Activated CD4-positive, alpha-beta T cell treated with anti-CD3 and anti-CD28 coated beads, Interleukin-2, amount 10 ng/mL, durations not matched to agents 24 days and 14 days (primary cell): ENCODE results near the gene ADAM17. TPM values are rescaled to one million over a fixed set of nuclear protein-coding genes. Genes with fewer than 3 reads are reported as not detected.

Source experiments
- DNase-seq: peaks from one replicate; pipeline ENCODE4 v3.0.0; 2022
- H3K27ac Mint-ChIP-seq: one replicate; pipeline ENCODE4 v1.8.0; 2022; ENCODE audit warnings: mild to moderate bottlenecking, mixed read lengths
- H3K27me3 Mint-ChIP-seq: one replicate; pipeline ENCODE4 v1.8.0; 2022; ENCODE audit warnings: mixed read lengths
- H3K36me3 Mint-ChIP-seq: one replicate; pipeline ENCODE4 v1.8.0; 2022; ENCODE audit warnings: low read depth, mild to moderate bottlenecking, mixed read lengths
- H3K4me1 Mint-ChIP-seq: one replicate; pipeline ENCODE4 v1.8.0; 2021; ENCODE audit warnings: mixed read lengths
- H3K4me3 Mint-ChIP-seq: one replicate; pipeline ENCODE4 v1.8.0; 2022; ENCODE audit warnings: mild to moderate bottlenecking, moderate library complexity, mixed read lengths
- H3K9me3 Mint-ChIP-seq: one replicate; pipeline ENCODE4 v1.8.0; 2021; ENCODE audit warnings: mixed read lengths
- intact Hi-C: fragments of 100-400 bp; cut with micrococcal nuclease; formaldehyde crosslinking; loops from one replicate; pipeline ENCODE4 v1.15.1; 2023
- total RNA-seq: library from RNA; stranded (reverse); gene quantifications from 2 replicates; pipeline ENCODE4 v1.2.3, GENCODE V29; 2022

Gene ADAM17
- total RNA-seq, 1 donor from 2014 or later: 25.6 TPM

- no peak overlapping the region for H3K27ac Mint-ChIP-seq
- DNase-seq: no peak
- no peaks in the 10 kb centered on the region for H3K9me3 Mint-ChIP-seq
- peaks cover 71% of the 10 kb centered on the region for H3K36me3 Mint-ChIP-seq
- H3K27me3 Mint-ChIP-seq: no peaks in the 10 kb centered on the region
- intact Hi-C loops: loop anchor here (5.0 kb wide), 1 partner anchor 62 kb away; no protein-coding TSS in a partner anchor
- no peak overlapping the region for H3K4me3 Mint-ChIP-seq
- H3K4me1 Mint-ChIP-seq: peaks cover 18% of the 10 kb centered on the region
Measured at GRCh38 chr2:9490789-9491188, 64.8 kb downstream of the ADAM17 start.

GRCh38 chr2:9488583-9489547 is 66.8 kb downstream of the ADAM17 start:
- no peak for DNase-seq
- H3K27ac Mint-ChIP-seq: peak overlapping the region; percentile 77
- H3K27me3 Mint-ChIP-seq: no peaks in the 10 kb centered on the region
- peaks cover 77% of the 10 kb centered on the region for H3K36me3 Mint-ChIP-seq
- no peak overlapping the region for H3K4me3 Mint-ChIP-seq
- intact Hi-C loops: no loop called here
- no peaks in the 10 kb centered on the region for H3K9me3 Mint-ChIP-seq
- peaks cover 15% of the 10 kb centered on the region for H3K4me1 Mint-ChIP-seq

- H3K4me1 Mint-ChIP-seq: peaks cover 10% of the 10 kb centered on the region
- no peak for DNase-seq
- H3K27me3 Mint-ChIP-seq: no peaks in the 10 kb centered on the region
- peaks cover 67% of the 10 kb centered on the region for H3K36me3 Mint-ChIP-seq
- intact Hi-C loops: no loop called here
- no peak overlapping the region for H3K4me3 Mint-ChIP-seq
- no peak overlapping the region for H3K27ac Mint-ChIP-seq
- H3K9me3 Mint-ChIP-seq: no peaks in the 10 kb centered on the region
Measured at GRCh38 chr2:9484533-9484932, 71.1 kb downstream of the ADAM17 start.

- peaks cover 67% of the 10 kb centered on the region for H3K36me3 Mint-ChIP-seq
- no peak overlapping the region for H3K27ac Mint-ChIP-seq
- no peaks in the 10 kb centered on the region for H3K27me3 Mint-ChIP-seq
- H3K4me3 Mint-ChIP-seq: no peak overlapping the region
- H3K9me3 Mint-ChIP-seq: no peaks in the 10 kb centered on the region
- peaks cover 9% of the 10 kb centered on the region for H3K4me1 Mint-ChIP-seq
- no peak for DNase-seq
- intact Hi-C loops: no loop called here
Measured at GRCh38 chr2:9483107-9483506, 72.5 kb downstream of the ADAM17 start.

- Mint-ChIP-seq H3K9me3 (no peaks in the 10 kb centered on the region), H3K4me3 (no peak overlapping the region), H3K27ac (peak overlapping the region; percentile 51), H3K36me3 (peaks cover 61% of the 10 kb centered on the region), H3K27me3 (no peaks in the 10 kb centered on the region), H3K4me1 (peaks cover 30% of the 10 kb centered on the region)
- intact Hi-C loops: no loop called here
- no peak for DNase-seq
Measured at GRCh38 chr2:9480157-9480556, 75.5 kb downstream of the ADAM17 start.

- no peak for DNase-seq
- peaks cover 50% of the 10 kb centered on the region for H3K36me3 Mint-ChIP-seq
- no peak overlapping the region for H3K4me3 Mint-ChIP-seq
- intact Hi-C loops: no loop called here
- H3K9me3 Mint-ChIP-seq: no peaks in the 10 kb centered on the region
- no peaks in the 10 kb centered on the region for H3K27me3 Mint-ChIP-seq
- H3K4me1 Mint-ChIP-seq: peaks cover 31% of the 10 kb centered on the region
- no peak overlapping the region for H3K27ac Mint-ChIP-seq
Measured at GRCh38 chr2:9478526-9478925, 77.1 kb downstream of the ADAM17 start.

GRCh38 chr2:9477914-9478313 is 77.7 kb downstream of the ADAM17 start:
- no peak for DNase-seq
- Mint-ChIP-seq H3K4me1 (peaks cover 34% of the 10 kb centered on the region), H3K36me3 (peaks cover 52% of the 10 kb centered on the region), H3K9me3 (no peaks in the 10 kb centered on the region), H3K27ac (no peak overlapping the region), H3K4me3 (no peak overlapping the region), H3K27me3 (no peaks in the 10 kb centered on the region)
- intact Hi-C loops: no loop called here

- peak within 1 kb of the TSS; percentile 86 for H3K27ac Mint-ChIP-seq
- no peaks in the 10 kb centered on the region for H3K27me3 Mint-ChIP-seq
- H3K4me1 Mint-ChIP-seq: peaks cover 31% of the 10 kb centered on the region
- H3K9me3 Mint-ChIP-seq: no peaks in the 10 kb centered on the region
- peak; percentile 92 for DNase-seq
- intact Hi-C loops: loop anchor here (5.0 kb wide), 2 partner anchors 158 to 332 kb away; partner anchors contain the start of gene YWHAQ
- H3K36me3 Mint-ChIP-seq: peaks cover 59% of the 10 kb centered on the region
- peak within 1 kb of the TSS; percentile 82 for H3K4me3 Mint-ChIP-seq
Measured at GRCh38 chr2:9474361-9475057, 81.1 kb downstream of the ADAM17 start, which contains the start of gene IAH1. IAH1 (plus strand) TSS chr2:9474551; CDS start chr2:9474567, 16 bp downstream.

- H3K4me1 Mint-ChIP-seq: peaks cover 31% of the 10 kb centered on the region
- no peaks in the 10 kb centered on the region for H3K9me3 Mint-ChIP-seq
- peaks cover 57% of the 10 kb centered on the region for H3K36me3 Mint-ChIP-seq
- peak; percentile 89 for DNase-seq
- intact Hi-C loops: loop anchor here (2.0 to 5.0 kb wide), 3 partner anchors 51 to 332 kb away; partner anchors contain the start of genes CPSF3, ITGB1BP1 and YWHAQ
- H3K27me3 Mint-ChIP-seq: no peaks in the 10 kb centered on the region
- peak overlapping the region; percentile 82 for H3K4me3 Mint-ChIP-seq
- H3K27ac Mint-ChIP-seq: peak overlapping the region; percentile 86
Measured at GRCh38 chr2:9473985-9474360, 81.7 kb downstream of the ADAM17 start.

GRCh38 chr2:9473308-9473984 is 82.2 kb downstream of the ADAM17 start:
- DNase-seq: no peak
- Mint-ChIP-seq H3K9me3 (no peaks in the 10 kb centered on the region), H3K27ac (peak overlapping the region; percentile 86), H3K4me3 (peak overlapping the region; percentile 82), H3K27me3 (no peaks in the 10 kb centered on the region), H3K4me1 (peaks cover 27% of the 10 kb centered on the region), H3K36me3 (peaks cover 52% of the 10 kb centered on the region)
- intact Hi-C loops: loop anchor here (2.0 to 5.0 kb wide), 3 partner anchors 51 to 331 kb away; partner anchors contain the start of genes CPSF3, ITGB1BP1 and YWHAQ

GRCh38 chr2:9472511-9472910 is 83.1 kb downstream of the ADAM17 start:
- DNase-seq: no peak
- Mint-ChIP-seq H3K4me1 (peaks cover 22% of the 10 kb centered on the region), H3K27me3 (no peaks in the 10 kb centered on the region), H3K27ac (peak overlapping the region; percentile 14), H3K36me3 (peaks cover 50% of the 10 kb centered on the region), H3K4me3 (no peak overlapping the region), H3K9me3 (no peaks in the 10 kb centered on the region)
- intact Hi-C loops: loop anchor here (2.0 to 5.0 kb wide), 3 partner anchors 50 to 330 kb away; partner anchors contain the start of genes CPSF3, ITGB1BP1 and YWHAQ

- DNase-seq: no peak
- H3K4me3 Mint-ChIP-seq: no peak overlapping the region
- intact Hi-C loops: loop anchor here (5.0 kb wide), 2 partner anchors 161 to 329 kb away; partner anchors contain the start of gene YWHAQ
- H3K27ac Mint-ChIP-seq: no peak overlapping the region
- H3K4me1 Mint-ChIP-seq: peaks cover 10% of the 10 kb centered on the region
- H3K27me3 Mint-ChIP-seq: no peaks in the 10 kb centered on the region
- H3K9me3 Mint-ChIP-seq: no peaks in the 10 kb centered on the region
- peaks cover 42% of the 10 kb centered on the region for H3K36me3 Mint-ChIP-seq
Measured at GRCh38 chr2:9471206-9471605, 84.4 kb downstream of the ADAM17 start.

- Mint-ChIP-seq H3K36me3 (peaks cover 42% of the 10 kb centered on the region), H3K4me3 (no peak overlapping the region), H3K9me3 (no peaks in the 10 kb centered on the region), H3K27ac (no peak overlapping the region), H3K4me1 (peaks cover 8% of the 10 kb centered on the region), H3K27me3 (no peaks in the 10 kb centered on the region)
- intact Hi-C loops: no loop called here
- DNase-seq: no peak
Measured at GRCh38 chr2:9467687-9468086, 87.9 kb downstream of the ADAM17 start.
